GM21619 (cell line): ENCODE results near the gene SYNE4.
"Not testable (repeated sequence)": the region's sequence is repeated elsewhere in the genome, so short reads cannot be mapped to it uniquely, and the experiment has no call there.

Experiments used
- ATAC-seq: cut with Tn5 transposase; IDR thresholded peaks from one replicate; pipeline ENCODE4 v1.9.1; 2021; ENCODE audit not compliant: unreplicated experiment

Gene SYNE4

GRCh38 chr19:36008336-36008978, at the start of gene SYNE4:
Gene SYNE4, minus strand, starts transcription at chr19:36008813. Its CDS starts 132 bp downstream, at chr19:36008681.
- ATAC-seq: no peak

GRCh38 chr19:36054733-36055686, 46.4 kb upstream of the SYNE4 start, which contains the start of gene WDR62:
Gene WDR62, plus strand, starts transcription at chr19:36054897. Its CDS starts 75 bp downstream, at chr19:36054972.
- peak; percentile 59 for ATAC-seq

- ATAC-seq: peak; percentile 75
Observed at GRCh38 chr19:36054119-36054732, 45.6 kb upstream of the SYNE4 start, which contains the start of gene THAP8. Gene THAP8, minus strand, starts transcription at chr19:36054285. Its CDS starts 68 bp downstream, at chr19:36054217.

- no peak for ATAC-seq
Observed at GRCh38 chr19:36051637-36052036, 43.0 kb upstream of the SYNE4 start.

- ATAC-seq: no peak
Observed at GRCh38 chr19:36051236-36051635, 42.6 kb upstream of the SYNE4 start.

- no peak for ATAC-seq
Observed at GRCh38 chr19:36049080-36049698, 40.6 kb upstream of the SYNE4 start.

- ATAC-seq: no peak
Observed at GRCh38 chr19:36047835-36048234, 39.2 kb upstream of the SYNE4 start.

- no peak for ATAC-seq
Observed at GRCh38 chr19:36046443-36047050, 37.9 kb upstream of the SYNE4 start.

GRCh38 chr19:36043952-36044351, 35.3 kb upstream of the SYNE4 start:
- ATAC-seq: no peak

GRCh38 chr19:36041831-36042230, 33.2 kb upstream of the SYNE4 start:
- no peak for ATAC-seq

- ATAC-seq: not testable (repeated sequence)
Observed at GRCh38 chr19:36041092-36041491, 32.5 kb upstream of the SYNE4 start.

- ATAC-seq: no peak
Observed at GRCh38 chr19:36040495-36040894, 31.9 kb upstream of the SYNE4 start.

GRCh38 chr19:36032251-36033104, 23.9 kb upstream of the SYNE4 start, which contains the start of gene CLIP3:
Gene CLIP3, minus strand, starts transcription at chr19:36032873. Its CDS starts 516 bp downstream, at chr19:36032357.
- ATAC-seq: no peak

- no peak for ATAC-seq
Observed at GRCh38 chr19:36031308-36031707, 22.7 kb upstream of the SYNE4 start.

GRCh38 chr19:36030264-36031148, 21.9 kb upstream of the SYNE4 start:
- no peak for ATAC-seq

- no peak for ATAC-seq
Observed at GRCh38 chr19:36028313-36029041, 19.9 kb upstream of the SYNE4 start.

GRCh38 chr19:36027696-36028095, 19.1 kb upstream of the SYNE4 start:
- no peak for ATAC-seq
